KOPT-K1 (cell line): Measurements from ENCODE around the gene ESYT2.

ENCODE experiments used
- H3K27ac ChIP-seq: fragments of 200-600 bp; sonication (generic); 2 replicates; pipeline ENCODE4 v1.5.1; 2016; ENCODE audit warnings: antibody characterized with exemption, mild to moderate bottlenecking, low read depth, low read length; ENCODE audit not compliant: poor library complexity, severe bottlenecking
- H3K36me3 ChIP-seq: fragments of 200-600 bp; sonication (generic); 2 replicates; pipeline ENCODE4 v1.5.1; 2017; ENCODE audit warnings: antibody characterized with exemption, mild to moderate bottlenecking, low read length, moderate library complexity; ENCODE audit not compliant: insufficient read depth
- H3K9me3 ChIP-seq: fragments of 200-600 bp; sonication (generic); 2 replicates; pipeline ENCODE4 v1.5.1; 2017; ENCODE audit warnings: antibody characterized with exemption, low read length, mild to moderate bottlenecking; ENCODE audit not compliant: insufficient read depth, poor library complexity, severe bottlenecking

Gene ESYT2

GRCh38 chr7:158861936-158862704 lies 32.8 kb upstream of the ESYT2 start:
- Histone ChIP-seq H3K27ac (no peak overlapping the region), H3K36me3 (no peaks in the 10 kb centered on the region), H3K9me3 (no peaks in the 10 kb centered on the region)

GRCh38 chr7:158861004-158861787 lies 31.9 kb upstream of the ESYT2 start:
- no peaks in the 10 kb centered on the region for H3K9me3 ChIP-seq
- no peak overlapping the region for H3K27ac ChIP-seq
- no peaks in the 10 kb centered on the region for H3K36me3 ChIP-seq

DNA sequence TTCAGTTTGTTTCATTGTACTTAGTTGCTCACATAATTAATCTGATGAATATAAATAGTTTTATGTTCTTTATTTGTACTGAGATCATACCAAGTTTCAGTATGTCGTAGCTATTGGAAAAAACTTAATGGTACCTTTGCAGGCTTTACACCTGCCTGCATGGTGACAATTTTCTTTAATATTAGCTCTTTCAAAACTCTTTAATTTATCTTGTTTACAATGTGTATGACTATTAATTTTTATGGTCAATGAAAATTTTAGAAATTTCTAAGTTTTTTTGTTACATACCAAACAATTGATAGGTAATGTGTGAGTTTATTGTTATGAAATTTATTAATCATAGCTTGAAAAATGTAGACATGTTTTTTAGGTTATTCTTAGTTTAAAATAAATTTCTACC lies 31.1 kb upstream of the ESYT2 start:
- H3K27ac ChIP-seq: no peak overlapping the region
- no peaks in the 10 kb centered on the region for H3K9me3 ChIP-seq
- no peaks in the 10 kb centered on the region for H3K36me3 ChIP-seq

DNA sequence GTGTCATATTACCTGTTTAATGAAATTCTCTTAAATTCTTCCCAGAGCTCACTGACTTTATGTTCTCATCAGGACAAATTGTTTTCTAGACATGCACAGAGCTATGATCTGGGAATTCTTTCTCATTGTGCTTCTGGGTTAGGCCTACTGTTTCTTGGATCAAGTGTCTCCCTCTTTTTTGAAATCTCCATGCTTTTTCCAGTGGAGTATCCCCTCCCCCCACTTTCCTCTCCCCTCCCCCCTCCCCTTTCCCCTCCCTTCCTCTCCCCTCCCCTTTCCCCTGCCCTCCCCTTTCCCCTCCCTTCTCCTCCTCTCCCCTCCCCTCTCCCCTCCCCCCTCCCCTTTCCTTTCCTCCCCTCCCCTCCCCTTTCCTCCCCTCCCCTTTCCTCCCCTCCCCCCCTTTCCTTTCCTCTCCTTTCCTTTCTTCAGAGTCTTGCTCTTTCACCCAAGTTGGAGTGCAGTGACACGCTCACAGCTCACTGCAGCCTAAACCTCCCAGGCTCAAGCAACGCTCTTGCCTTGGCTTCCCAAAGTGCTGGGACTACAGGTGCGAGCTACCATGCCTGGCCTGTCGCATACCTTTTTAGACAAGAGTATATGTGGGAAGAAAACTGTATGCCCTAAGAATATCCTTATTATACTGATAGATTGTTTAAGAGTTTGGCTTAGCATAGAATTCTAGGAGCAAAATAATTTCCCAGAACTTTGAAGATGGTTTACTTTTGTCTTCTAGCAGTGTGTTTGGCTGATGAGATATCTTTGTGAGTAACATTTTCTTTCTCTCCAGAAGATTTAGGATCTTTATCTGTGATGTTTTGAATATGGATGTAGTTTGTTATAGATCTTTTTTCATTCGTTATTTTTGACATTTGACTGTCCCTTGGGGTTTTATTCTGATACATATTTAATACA lies 29.5 kb upstream of the ESYT2 start:
- Histone ChIP-seq H3K27ac (peak overlapping the region; percentile 27), H3K36me3 (no peaks in the 10 kb centered on the region), H3K9me3 (no peaks in the 10 kb centered on the region)

DNA sequence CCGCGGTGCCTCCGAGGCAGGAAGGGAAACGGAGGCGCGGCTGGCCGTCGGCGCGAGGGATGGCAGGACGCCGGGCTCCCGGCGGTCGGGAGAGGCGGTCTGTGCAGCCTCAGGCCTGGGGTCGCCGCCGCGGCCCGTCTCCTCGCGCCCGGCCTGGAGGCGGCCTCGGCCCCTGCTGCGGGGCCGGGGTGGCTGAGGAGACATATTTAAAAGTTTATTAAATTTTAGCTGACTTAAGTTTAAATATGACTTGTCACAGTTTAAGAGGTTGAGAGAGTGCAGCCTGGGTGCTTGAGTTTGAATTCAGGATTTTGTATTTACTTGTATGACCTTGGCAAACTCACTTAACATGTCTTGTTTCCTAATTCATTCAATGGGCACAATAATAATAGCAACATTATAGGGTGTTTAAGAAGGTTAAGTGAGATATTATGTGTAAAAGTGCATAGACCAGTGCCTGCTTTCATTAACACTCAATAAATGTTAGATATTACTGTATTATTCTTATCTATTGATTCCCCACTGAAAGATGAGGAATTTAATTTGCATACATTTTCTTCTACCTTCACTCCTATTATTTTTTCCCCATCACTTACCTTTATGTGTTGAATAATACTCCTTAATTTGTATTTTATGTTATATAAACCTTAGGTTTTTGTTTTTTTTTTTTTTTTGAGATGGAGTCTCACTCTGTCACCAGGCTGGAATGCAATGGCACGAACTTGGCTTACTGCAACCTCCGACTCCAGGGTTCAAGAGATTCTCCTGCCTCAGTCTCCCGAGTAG lies 27.8 kb upstream of the ESYT2 start:
- H3K9me3 ChIP-seq: no peaks in the 10 kb centered on the region
- H3K27ac ChIP-seq: peak overlapping the region; percentile 59

DNA sequence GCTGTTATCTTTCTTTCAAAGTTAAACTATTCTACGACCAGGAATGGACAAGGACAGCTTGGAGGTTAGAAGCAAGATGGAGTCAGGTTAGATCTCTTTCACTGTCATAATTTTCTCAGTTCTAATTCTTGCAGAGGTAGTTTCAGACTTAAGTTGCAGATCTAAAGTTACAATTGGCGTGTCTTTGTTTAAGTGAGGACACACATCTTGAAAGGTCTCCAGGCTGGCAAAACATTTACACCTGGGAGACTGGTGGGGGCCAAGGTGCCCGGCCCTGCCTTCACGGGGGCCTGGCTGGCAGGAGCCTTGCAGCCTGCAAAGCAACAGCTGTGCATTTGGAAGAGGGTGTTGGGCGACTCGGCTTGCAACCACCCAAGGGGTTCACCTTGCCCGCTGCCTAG lies 25.4 kb upstream of the ESYT2 start:
- H3K9me3 ChIP-seq: peaks cover 6% of the 10 kb centered on the region
- no peak overlapping the region for H3K27ac ChIP-seq
- no peaks in the 10 kb centered on the region for H3K36me3 ChIP-seq

More for the DNA sequence above, 27.8 kb upstream of the ESYT2 start:
- H3K36me3 ChIP-seq: no peaks in the 10 kb centered on the region

DNA sequence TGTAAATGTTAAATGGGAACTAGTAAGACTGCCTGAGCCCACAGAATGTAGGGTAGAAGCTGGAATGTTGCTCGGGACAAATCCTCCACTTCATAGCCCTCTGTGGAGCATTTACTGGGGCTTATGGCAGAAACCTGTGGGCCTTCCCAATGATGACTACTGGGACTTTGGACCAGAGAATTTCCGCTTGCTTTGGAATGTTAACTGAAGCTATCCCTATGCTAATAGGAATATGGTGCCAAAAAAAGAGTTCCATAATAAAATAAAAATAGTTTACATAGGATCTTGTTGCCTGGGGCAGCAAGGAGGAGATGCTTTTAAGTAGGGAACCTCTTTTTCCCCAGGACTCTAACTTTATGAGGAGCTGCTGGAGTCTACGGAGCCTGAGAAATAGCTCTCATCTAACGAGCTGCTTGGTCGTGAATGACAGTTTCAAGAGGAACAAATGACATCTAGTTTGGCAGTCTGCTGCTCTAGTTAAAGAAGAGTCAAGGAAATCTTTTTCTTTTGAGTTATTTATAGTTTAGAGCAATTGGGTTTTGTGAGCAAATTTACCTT lies 21.3 kb upstream of the ESYT2 start:
- Histone ChIP-seq H3K27ac (no peak overlapping the region), H3K36me3 (no peaks in the 10 kb centered on the region), H3K9me3 (peaks cover 37% of the 10 kb centered on the region)

DNA sequence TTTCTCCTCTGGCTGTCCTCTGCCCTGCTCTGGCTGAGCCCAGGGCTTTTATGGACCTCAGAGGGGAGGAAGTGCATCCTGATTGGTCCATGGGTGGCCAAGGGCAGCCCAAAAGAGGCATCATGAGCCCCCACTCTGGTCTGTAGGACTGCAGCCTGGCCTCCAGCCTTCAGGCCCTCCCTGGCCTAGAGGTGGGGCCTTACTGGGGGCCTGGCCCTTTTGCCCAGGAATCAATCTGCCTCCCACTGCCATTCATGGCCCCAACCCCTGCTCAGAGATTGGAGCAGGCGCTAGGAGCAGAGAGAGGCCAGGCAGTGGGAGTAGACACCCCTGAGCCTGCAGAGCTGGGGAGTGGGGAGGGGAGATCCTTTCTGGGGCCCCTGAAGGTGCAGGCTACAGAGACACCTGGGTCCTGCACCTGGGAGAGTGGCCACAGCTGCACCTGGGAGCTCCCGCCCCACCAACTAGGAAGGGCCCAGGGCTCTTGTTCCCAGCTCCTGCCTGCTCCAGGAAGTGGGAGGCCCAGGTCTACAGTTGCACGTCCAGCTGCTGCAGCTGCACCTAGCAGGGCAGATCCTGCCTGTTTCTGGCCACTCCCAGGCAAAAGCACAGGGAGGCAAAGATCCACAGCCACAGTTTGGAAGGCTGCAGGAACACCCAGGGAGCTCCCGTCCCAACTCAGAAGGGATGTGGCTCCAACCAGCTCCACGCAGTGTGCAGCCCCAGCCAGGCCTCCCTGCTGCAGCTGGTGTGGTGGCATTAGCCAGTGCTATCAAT lies 20.6 kb upstream of the ESYT2 start:
- Histone ChIP-seq H3K27ac (no peak overlapping the region), H3K36me3 (no peaks in the 10 kb centered on the region), H3K9me3 (peaks cover 37% of the 10 kb centered on the region)

- Histone ChIP-seq H3K9me3 (peaks cover 37% of the 10 kb centered on the region), H3K36me3 (no peaks in the 10 kb centered on the region), H3K27ac (no peak overlapping the region)
Observed at GRCh38 chr7:158849442-158849767, 20.1 kb upstream of the ESYT2 start.

- peak overlapping the region; percentile 48 for H3K27ac ChIP-seq
- no peaks in the 10 kb centered on the region for H3K36me3 ChIP-seq
Observed at GRCh38 chr7:158847451-158847866, 18.1 kb upstream of the ESYT2 start.

GRCh38 chr7:158846304-158846703 lies 17.0 kb upstream of the ESYT2 start:
- Histone ChIP-seq H3K9me3 (peaks cover 37% of the 10 kb centered on the region), H3K36me3 (no peaks in the 10 kb centered on the region), H3K27ac (no peak overlapping the region)

More at GRCh38 chr7:158847451-158847866, 18.1 kb upstream of the ESYT2 start:
- H3K9me3 ChIP-seq: peaks cover 37% of the 10 kb centered on the region

- no peaks in the 10 kb centered on the region for H3K36me3 ChIP-seq
- no peak overlapping the region for H3K27ac ChIP-seq
- peaks cover 22% of the 10 kb centered on the region for H3K9me3 ChIP-seq
Observed at GRCh38 chr7:158843771-158844170, 14.5 kb upstream of the ESYT2 start.

DNA sequence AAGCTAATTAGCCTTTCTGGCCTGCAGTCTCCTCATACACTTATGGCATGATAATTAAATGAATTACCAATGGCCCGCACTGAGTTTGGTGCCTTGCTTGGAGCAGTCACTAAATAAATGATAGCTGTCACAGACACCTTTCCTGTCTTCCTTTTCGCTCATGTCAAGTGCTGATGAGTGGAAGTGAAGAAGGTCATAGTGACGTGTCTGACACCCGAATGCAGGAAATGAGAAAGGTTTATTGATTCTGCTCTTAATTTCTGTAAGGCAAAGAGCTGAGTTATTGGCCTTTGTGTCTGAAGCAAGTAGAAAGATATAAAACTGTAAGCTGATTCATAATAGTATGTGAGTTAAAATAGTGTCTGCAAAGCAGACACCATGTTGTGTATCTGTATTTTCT lies 13.2 kb upstream of the ESYT2 start:
- Histone ChIP-seq H3K36me3 (no peaks in the 10 kb centered on the region), H3K27ac (no peak overlapping the region), H3K9me3 (peaks cover 12% of the 10 kb centered on the region)
